K562 (cell line): ENCODE data around the gene CLIP1. TPM values are rescaled to one million over a fixed set of nuclear protein-coding genes. Genes with fewer than 3 reads are reported as not detected.

Experiments used
- BDP1 ChIP-seq: IDR thresholded peaks from 3 replicates; pipeline ENCODE4 v1.6.1; 2011; ENCODE audit not compliant: insufficient read length, insufficient read depth
- CCAR2 ChIP-seq: fragments of 200-400 bp; formaldehyde crosslinking; IDR thresholded peaks from 2 replicates; pipeline ENCODE4 v1.6.1; 2017; ENCODE audit warnings: mild to moderate bottlenecking, low read depth, low read length
- CREM ChIP-seq: IDR thresholded peaks from 2 replicates; pipeline ENCODE4 v1.6.1; 2014; ENCODE audit warnings: antibody characterized with exemption, low read depth
- DIDO1 ChIP-seq: fragments of 450-650 bp; IDR thresholded peaks from 2 replicates; pipeline ENCODE4 v1.6.1; 2016; ENCODE audit warnings: low read depth, missing biosample characterization, missing genetic modification characterization
- FOXJ2 ChIP-seq: fragments of 200-800 bp; sonication (Bioruptor generic); IDR thresholded peaks from 2 replicates; pipeline ENCODE4 v1.6.1; 2016; ENCODE audit warnings: missing genetic modification characterization, missing compliant biosample characterization
- GATAD2A ChIP-seq: fragments of 450-650 bp; IDR thresholded peaks from 2 replicates; pipeline ENCODE4 v1.6.1; 2017
- HDAC2 ChIP-seq: fragments of 450-650 bp; IDR thresholded peaks from 2 replicates; pipeline ENCODE4 v1.6.1; 2016; ENCODE audit warnings: mild to moderate bottlenecking
- JUND ChIP-seq, 2 experiments: IDR thresholded peaks; 2 replicates in 1 of 2; 3 replicates in 1 of 2; pipeline ENCODE4 v1.6.1; 2011; ENCODE audit warnings: borderline replicate concordance in 2 of 2, low read depth in 2 of 2, low read length in 2 of 2, improper control_type of control experiment in 1 of 2, missing biosample characterization in 1 of 2, missing genetic modification characterization in 1 of 2, missing genetic modification reagents in 1 of 2
- L3MBTL2 ChIP-seq: fragments of 450-650 bp; IDR thresholded peaks from 2 replicates; pipeline ENCODE4 v1.6.1; 2016; ENCODE audit warnings: mild to moderate bottlenecking, moderate library complexity
- NFE2 ChIP-seq: IDR thresholded peaks from 2 replicates; pipeline ENCODE4 v1.6.1; 2014; ENCODE audit warnings: antibody characterized with exemption, low read depth
- RBM14 ChIP-seq: fragments of 200-400 bp; formaldehyde crosslinking; IDR thresholded peaks from 2 replicates; pipeline ENCODE4 v1.6.1; 2018; ENCODE audit warnings: low read depth, mild to moderate bottlenecking, low read length, moderate library complexity, borderline replicate concordance; ENCODE audit not compliant: insufficient read depth
- RFX5 ChIP-seq: IDR thresholded peaks from 2 replicates; pipeline ENCODE4 v1.6.1; 2011; ENCODE audit warnings: low read depth, mild to moderate bottlenecking, improper control_type of control experiment, low read length
- SMAD4 ChIP-seq: fragments of 250-450 bp; sonication (Bioruptor Pico); conservative IDR thresholded peaks from 2 replicates; pipeline ENCODE4 v1.8.0; 2021; ENCODE audit warnings: inconsistent platforms, mild to moderate bottlenecking, moderate library complexity
- SPI1 ChIP-seq: IDR thresholded peaks from 2 replicates; pipeline ENCODE4 v1.6.1; 2011; ENCODE audit warnings: low read depth, low read length, control low read depth, borderline replicate concordance
- ZFX ChIP-seq: sonication (generic); formaldehyde crosslinking; IDR thresholded peaks from 2 replicates; pipeline ENCODE4 v1.8.0; 2022; ENCODE audit warnings: mild to moderate bottlenecking, missing genetic modification reagents, moderate library complexity
- ZNF224 ChIP-seq: sonication (generic); formaldehyde crosslinking; IDR thresholded peaks from 2 replicates; pipeline ENCODE4 v1.8.0; 2022; ENCODE audit warnings: mild to moderate bottlenecking, missing genetic modification reagents
- ZNF431 ChIP-seq: sonication (generic); formaldehyde crosslinking; IDR thresholded peaks from 2 replicates; pipeline ENCODE4 v1.8.0; 2022; ENCODE audit warnings: mild to moderate bottlenecking, missing genetic modification reagents
- ZNF586 ChIP-seq: fragments of 450-650 bp; formaldehyde crosslinking; conservative IDR thresholded peaks from 2 replicates; pipeline ENCODE4 v1.4.0; 2020; ENCODE audit warnings: mild to moderate bottlenecking, moderate library complexity
- polyA plus RNA-seq, 8 experiments: library from polyadenylated mRNA; depleted of rRNA in 4 of 8; stranded (reverse) in 5 of 8; unstranded in 3 of 8; fragments of >200 nt; fragmentation: Nextera tagmentation in 2 of 8; fragmentation: Illumina TruSeq in 1 of 8; extraction: Ambion mirVana in 2 of 8; extraction: Trizol in 1 of 8; gene quantifications; 2 replicates each; pipeline versions ENCODE4 v1.2.1 to v1.2.3, GENCODE V29; 2011 to 2014; ENCODE audit warnings: inconsistent platforms in 1 of 8, missing spikeins in 1 of 8
- total RNA-seq, 7 experiments: library from RNA; depleted of rRNA in 6 of 7; stranded (reverse); fragments of >200 nt in 6 of 7; fragmentation: Illumina TruSeq in 2 of 7; extraction: Trizol in 2 of 7; gene quantifications; 2 replicates each; pipeline versions ENCODE4 v1.2.1 to v1.2.3, GENCODE V29; 2011 to 2021; ENCODE audit warnings: low replicate concordance in 1 of 7
- TF ChIP-seq, protein P1 (sequence below): fragments of 450-650 bp; IDR thresholded peaks from 2 replicates; pipeline ENCODE4 v1.7.1; 2018; ENCODE audit warnings: mild to moderate bottlenecking, low read depth; ENCODE audit not compliant: partially characterized antibody
- TF ChIP-seq, protein P2 (sequence below): sonication (generic); formaldehyde crosslinking; IDR thresholded peaks from 2 replicates; pipeline ENCODE4 v1.8.1; 2023; ENCODE audit warnings: mild to moderate bottlenecking, missing genetic modification reagents
- TF ChIP-seq, protein P3 (sequence below): IDR thresholded peaks from 2 replicates; pipeline ENCODE4 v1.6.1; 2011; ENCODE audit warnings: borderline replicate concordance, low read depth, mild to moderate bottlenecking, moderate library complexity, low read length; ENCODE audit not compliant: insufficient read depth, poor library complexity, severe bottlenecking

CLIP1 gene
- total and polyA plus RNA-seq, 9 of the 15 experiments (the other 6 are each of a cell fraction or from before 2014, with no cell fraction given) = 5.8 to 33.9 (median 27.6) TPM

DNA sequence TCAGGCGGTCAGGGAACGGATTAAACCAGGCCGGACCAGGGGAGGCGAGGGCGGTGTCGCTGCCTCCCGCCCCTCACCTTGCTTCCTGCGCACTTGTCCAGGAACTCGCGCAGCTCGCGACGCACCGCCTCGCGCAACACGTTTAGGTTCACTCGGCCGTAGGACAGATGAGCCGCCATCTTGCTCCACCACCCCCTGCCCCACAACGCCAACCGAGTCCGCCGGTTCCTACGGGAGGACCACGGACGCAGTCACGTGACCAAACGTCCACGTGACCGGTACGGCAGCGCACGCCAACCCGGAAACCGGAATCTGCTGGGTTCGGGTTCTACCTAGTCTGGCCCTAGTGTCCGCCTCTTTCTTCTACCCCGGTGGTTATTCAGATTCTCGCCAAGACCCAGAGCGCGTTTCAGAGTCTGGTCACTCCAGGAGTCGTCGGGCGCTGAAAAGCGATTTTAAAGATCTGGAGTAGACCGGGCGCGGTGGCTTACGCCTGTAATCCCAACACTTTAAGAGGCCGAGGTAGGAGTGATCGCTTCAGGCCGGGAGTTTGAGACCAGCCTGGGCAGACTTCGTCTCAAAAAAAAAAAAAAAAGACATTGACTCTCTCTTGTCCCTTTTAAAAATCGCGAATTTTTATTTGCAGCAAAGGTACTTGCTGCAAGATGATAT, 156.1 kb downstream of the CLIP1 start, which contains the start of gene VPS33A (continued):
- TF ChIP-seq, protein P1, sequence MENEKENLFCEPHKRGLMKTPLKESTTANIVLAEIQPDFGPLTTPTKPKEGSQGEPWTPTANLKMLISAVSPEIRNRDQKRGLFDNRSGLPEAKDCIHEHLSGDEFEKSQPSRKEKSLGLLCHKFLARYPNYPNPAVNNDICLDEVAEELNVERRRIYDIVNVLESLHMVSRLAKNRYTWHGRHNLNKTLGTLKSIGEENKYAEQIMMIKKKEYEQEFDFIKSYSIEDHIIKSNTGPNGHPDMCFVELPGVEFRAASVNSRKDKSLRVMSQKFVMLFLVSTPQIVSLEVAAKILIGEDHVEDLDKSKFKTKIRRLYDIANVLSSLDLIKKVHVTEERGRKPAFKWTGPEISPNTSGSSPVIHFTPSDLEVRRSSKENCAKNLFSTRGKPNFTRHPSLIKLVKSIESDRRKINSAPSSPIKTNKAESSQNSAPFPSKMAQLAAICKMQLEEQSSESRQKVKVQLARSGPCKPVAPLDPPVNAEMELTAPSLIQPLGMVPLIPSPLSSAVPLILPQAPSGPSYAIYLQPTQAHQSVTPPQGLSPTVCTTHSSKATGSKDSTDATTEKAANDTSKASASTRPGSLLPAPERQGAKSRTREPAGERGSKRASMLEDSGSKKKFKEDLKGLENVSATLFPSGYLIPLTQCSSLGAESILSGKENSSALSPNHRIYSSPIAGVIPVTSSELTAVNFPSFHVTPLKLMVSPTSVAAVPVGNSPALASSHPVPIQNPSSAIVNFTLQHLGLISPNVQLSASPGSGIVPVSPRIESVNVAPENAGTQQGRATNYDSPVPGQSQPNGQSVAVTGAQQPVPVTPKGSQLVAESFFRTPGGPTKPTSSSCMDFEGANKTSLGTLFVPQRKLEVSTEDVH = peak; percentile 95
- TF ChIP-seq L3MBTL2 (peak; percentile 67), CCAR2 (no peak), DIDO1 (peak; percentile 97), RBM14 (no peak), JUND (IDR thresholded peaks at IDR 0.05; ENCODE audit: borderline replicate concordance, low read depth, low read length) (peak; percentile 47), JUND (tag; IDR thresholded peaks at IDR 0.05; ENCODE audit: borderline replicate concordance, low read depth, low read length) (peak; percentile 14; the same call in 1 of the 3 replicates), NFE2 (0 out of 2 replicates have a peak, but pooled peaks have one; percentile 49), BDP1 (no peak), ZNF431 (CRISPR knock-in tag) (peak; percentile 80; the same call in 1 of the 2 replicates), FOXJ2 (tag) (0 out of 2 replicates have a peak, but pooled peaks have one; percentile 53), ZNF224 (CRISPR knock-in tag) (no peak), CREM (peak; percentile 91), GATAD2A (0 out of 2 replicates have a peak, but pooled peaks have one; percentile 42), HDAC2 (peak; percentile 96), SPI1 (peak; percentile 32; the same call in 1 of the 2 replicates), SMAD4 (CRISPR knock-in tag) (peak; percentile 68; the same call in 1 of the 2 replicates), RFX5 (no peak), ZFX (CRISPR knock-in tag) (peak; percentile 92), ZNF586 (CRISPR knock-in tag) (no peak)
- TF ChIP-seq, protein P2, sequence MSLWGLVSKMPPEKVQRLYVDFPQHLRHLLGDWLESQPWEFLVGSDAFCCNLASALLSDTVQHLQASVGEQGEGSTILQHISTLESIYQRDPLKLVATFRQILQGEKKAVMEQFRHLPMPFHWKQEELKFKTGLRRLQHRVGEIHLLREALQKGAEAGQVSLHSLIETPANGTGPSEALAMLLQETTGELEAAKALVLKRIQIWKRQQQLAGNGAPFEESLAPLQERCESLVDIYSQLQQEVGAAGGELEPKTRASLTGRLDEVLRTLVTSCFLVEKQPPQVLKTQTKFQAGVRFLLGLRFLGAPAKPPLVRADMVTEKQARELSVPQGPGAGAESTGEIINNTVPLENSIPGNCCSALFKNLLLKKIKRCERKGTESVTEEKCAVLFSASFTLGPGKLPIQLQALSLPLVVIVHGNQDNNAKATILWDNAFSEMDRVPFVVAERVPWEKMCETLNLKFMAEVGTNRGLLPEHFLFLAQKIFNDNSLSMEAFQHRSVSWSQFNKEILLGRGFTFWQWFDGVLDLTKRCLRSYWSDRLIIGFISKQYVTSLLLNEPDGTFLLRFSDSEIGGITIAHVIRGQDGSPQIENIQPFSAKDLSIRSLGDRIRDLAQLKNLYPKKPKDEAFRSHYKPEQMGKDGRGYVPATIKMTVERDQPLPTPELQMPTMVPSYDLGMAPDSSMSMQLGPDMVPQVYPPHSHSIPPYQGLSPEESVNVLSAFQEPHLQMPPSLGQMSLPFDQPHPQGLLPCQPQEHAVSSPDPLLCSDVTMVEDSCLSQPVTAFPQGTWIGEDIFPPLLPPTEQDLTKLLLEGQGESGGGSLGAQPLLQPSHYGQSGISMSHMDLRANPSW (CRISPR knock-in tag) = peak; percentile 18; the same call in 1 of the 2 replicates
- TF ChIP-seq, protein P3, sequence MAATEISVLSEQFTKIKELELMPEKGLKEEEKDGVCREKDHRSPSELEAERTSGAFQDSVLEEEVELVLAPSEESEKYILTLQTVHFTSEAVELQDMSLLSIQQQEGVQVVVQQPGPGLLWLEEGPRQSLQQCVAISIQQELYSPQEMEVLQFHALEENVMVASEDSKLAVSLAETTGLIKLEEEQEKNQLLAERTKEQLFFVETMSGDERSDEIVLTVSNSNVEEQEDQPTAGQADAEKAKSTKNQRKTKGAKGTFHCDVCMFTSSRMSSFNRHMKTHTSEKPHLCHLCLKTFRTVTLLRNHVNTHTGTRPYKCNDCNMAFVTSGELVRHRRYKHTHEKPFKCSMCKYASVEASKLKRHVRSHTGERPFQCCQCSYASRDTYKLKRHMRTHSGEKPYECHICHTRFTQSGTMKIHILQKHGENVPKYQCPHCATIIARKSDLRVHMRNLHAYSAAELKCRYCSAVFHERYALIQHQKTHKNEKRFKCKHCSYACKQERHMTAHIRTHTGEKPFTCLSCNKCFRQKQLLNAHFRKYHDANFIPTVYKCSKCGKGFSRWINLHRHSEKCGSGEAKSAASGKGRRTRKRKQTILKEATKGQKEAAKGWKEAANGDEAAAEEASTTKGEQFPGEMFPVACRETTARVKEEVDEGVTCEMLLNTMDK = peak; percentile 69
